ENCODE data around the gene FCER1G. TPM values are rescaled to one million over a fixed set of nuclear protein-coding genes. Genes with fewer than 3 reads are reported as not detected.

The FCER1G gene
- total RNA-seq, result 1 to 10 TPM in 1 of 2 experiments, under 1 TPM in 1; 0.99 to 2.0 TPM

GRCh38 chr1:161215076-161215475 lies at the start of gene FCER1G:
FCER1G (plus strand) TSS chr1:161215295; CDS start chr1:161215322, 27 bp downstream.
- peaks cover 34% of the 10 kb centered on the region for H3K36me3 Mint-ChIP-seq

GRCh38 chr1:161165742-161166668 lies 49.1 kb upstream of the FCER1G start, which contains the start of gene PPOX:
PPOX (plus strand) TSS chr1:161166426; CDS start chr1:161166848, 422 bp downstream.
- ChIA-PET CTCF (interaction anchor here (0.6 to 3.4 kb wide), 26 partner anchors 9 to 571 kb away, joined by 3 to 45 read pairs (median 6); partner anchors contain the start of genes B4GALT3, DEDD, KLHDC9 and NDUFS2), POLR2A (interaction anchor here (0.5 to 3.2 kb wide), 14 partner anchors 10 to 121 kb away, joined by 3 to 41 read pairs (median 8); partner anchors contain the start of genes B4GALT3, DEDD, NDUFS2 and NIT1)
- intact Hi-C loops (cut with micrococcal nuclease), result loop anchor here (1.0 to 5.0 kb wide), 3 partner anchors 19 to 99 kb away; partner anchors contain the start of gene ARHGAP30
- Mint-ChIP-seq H3K4me3 (peak within 1 kb of the TSS; percentile 86), H3K27ac (peak within 1 kb of the TSS; percentile 93), H3K4me1 (ENCODE audit: low read depth) (peaks cover 48% of the 10 kb centered on the region), H3K36me3 (peaks cover 16% of the 10 kb centered on the region), H3K9me3 (no peaks in the 10 kb centered on the region), H3K27me3 (no peaks in the 10 kb centered on the region)
- peak; percentile 97 for DNase-seq

More at GRCh38 chr1:161215076-161215475, at the start of gene FCER1G:
- intact Hi-C loops (cut with micrococcal nuclease), result no loop called here
- Mint-ChIP-seq H3K4me1 (ENCODE audit: low read depth) (peaks cover 28% of the 10 kb centered on the region), H3K4me3 (no peak within 1 kb of the TSS), H3K27ac (no peak within 1 kb of the TSS), H3K9me3 (no peaks in the 10 kb centered on the region), H3K27me3 (no peaks in the 10 kb centered on the region)
- DNase-seq, result no peak
- POLR2A ChIA-PET, result interaction anchor here (2.6 kb wide), 1 partner anchor 13 kb away, joined by 11 read pairs; the partner anchor contains the start of gene NDUFS2
- CTCF ChIA-PET, result interaction anchor here (1.2 to 1.3 kb wide), 2 partner anchors 10 to 76 kb away, joined by 3 to 4 read pairs; partner anchors contain the start of gene TOMM40L

- peak overlapping the region; percentile 93 for H3K27ac Mint-ChIP-seq
- POLR2A ChIA-PET, result interaction anchor here (0.5 to 3.2 kb wide), 12 partner anchors 9 to 122 kb away, joined by 3 to 41 read pairs (median 11); partner anchors contain the start of genes B4GALT3, DEDD, NDUFS2 and NIT1
Measured at GRCh38 chr1:161166669-161167548, 48.2 kb upstream of the FCER1G start.

GRCh38 chr1:161168906-161169305 lies 46.2 kb upstream of the FCER1G start:
- Mint-ChIP-seq H3K9me3 (no peaks in the 10 kb centered on the region), H3K36me3 (peaks cover 20% of the 10 kb centered on the region), H3K4me3 (no peak overlapping the region), H3K4me1 (ENCODE audit: low read depth) (peaks cover 30% of the 10 kb centered on the region), H3K27me3 (no peaks in the 10 kb centered on the region), H3K27ac (no peak overlapping the region)
- DNase-seq, result no peak
- intact Hi-C loops (cut with micrococcal nuclease), result loop anchor here (5.0 kb wide), 1 partner anchor 102 kb away; the partner anchor contains the start of gene ARHGAP30
- ChIA-PET CTCF (interaction anchor here (1.2 kb wide), 1 partner anchor 57 kb away, joined by 3 read pairs; the partner anchor contains the start of gene TOMM40L), POLR2A (no interaction called here)

More at GRCh38 chr1:161166669-161167548, 48.2 kb upstream of the FCER1G start:
- Mint-ChIP-seq H3K9me3 (no peaks in the 10 kb centered on the region), H3K36me3 (peaks cover 17% of the 10 kb centered on the region), H3K27me3 (no peaks in the 10 kb centered on the region), H3K4me3 (peak overlapping the region; percentile 86), H3K4me1 (ENCODE audit: low read depth) (peaks cover 39% of the 10 kb centered on the region)
- CTCF ChIA-PET, result interaction anchor here (1.0 to 3.4 kb wide), 15 partner anchors 8 to 216 kb away, joined by 3 to 45 read pairs (median 12); partner anchors contain the start of genes B4GALT3, DEDD, KLHDC9 and NDUFS2
- intact Hi-C loops (cut with micrococcal nuclease), result loop anchor here (1.0 to 5.0 kb wide), 3 partner anchors 18 to 100 kb away; partner anchors contain the start of gene ARHGAP30
- DNase-seq, result no peak

- Mint-ChIP-seq H3K4me3 (no peak overlapping the region), H3K36me3 (peaks cover 25% of the 10 kb centered on the region), H3K27me3 (no peaks in the 10 kb centered on the region), H3K9me3 (no peaks in the 10 kb centered on the region), H3K27ac (peak overlapping the region; percentile 13), H3K4me1 (ENCODE audit: low read depth) (peaks cover 36% of the 10 kb centered on the region)
- DNase-seq, result no peak
- ChIA-PET POLR2A (interaction anchor here (0.5 to 1.7 kb wide), 2 partner anchors 9 to 54 kb away, joined by 3 to 4 read pairs; no protein-coding TSS in a partner anchor), CTCF (no interaction called here)
- intact Hi-C loops (cut with micrococcal nuclease), result no loop called here
Measured at GRCh38 chr1:161171191-161171590, 43.9 kb upstream of the FCER1G start.

GRCh38 chr1:161171696-161172095 lies 43.4 kb upstream of the FCER1G start:
- H3K4me3 Mint-ChIP-seq, result no peak overlapping the region
- CTCF ChIA-PET, result no interaction called here
- intact Hi-C loops (cut with micrococcal nuclease), result no loop called here
- no peaks in the 10 kb centered on the region for H3K9me3 Mint-ChIP-seq
- no peak overlapping the region for H3K27ac Mint-ChIP-seq
- H3K27me3 Mint-ChIP-seq, result no peaks in the 10 kb centered on the region
- peaks cover 25% of the 10 kb centered on the region for H3K36me3 Mint-ChIP-seq
- POLR2A ChIA-PET, result interaction anchor here (0.5 to 1.7 kb wide), 2 partner anchors 10 to 54 kb away, joined by 3 to 4 read pairs; no protein-coding TSS in a partner anchor
- no peak for DNase-seq
- H3K4me1 Mint-ChIP-seq (ENCODE audit: low read depth), result peaks cover 40% of the 10 kb centered on the region

- peaks cover 27% of the 10 kb centered on the region for H3K36me3 Mint-ChIP-seq
- intact Hi-C loops (cut with micrococcal nuclease), result no loop called here
- ChIA-PET CTCF (no interaction called here), POLR2A (interaction anchor here (0.7 kb wide), 1 partner anchor 9 kb away, joined by 3 read pairs; no protein-coding TSS in a partner anchor)
- H3K4me3 Mint-ChIP-seq, result no peak overlapping the region
- no peak for DNase-seq
- H3K9me3 Mint-ChIP-seq, result no peaks in the 10 kb centered on the region
- H3K27me3 Mint-ChIP-seq, result no peaks in the 10 kb centered on the region
- H3K27ac Mint-ChIP-seq, result no peak overlapping the region
- peaks cover 35% of the 10 kb centered on the region for H3K4me1 Mint-ChIP-seq (ENCODE audit: low read depth)
Measured at GRCh38 chr1:161172349-161172748, 42.7 kb upstream of the FCER1G start.

- Mint-ChIP-seq H3K4me1 (ENCODE audit: low read depth) (peaks cover 38% of the 10 kb centered on the region), H3K4me3 (no peak overlapping the region), H3K27ac (no peak overlapping the region), H3K9me3 (no peaks in the 10 kb centered on the region), H3K36me3 (peaks cover 27% of the 10 kb centered on the region), H3K27me3 (no peaks in the 10 kb centered on the region)
- CTCF ChIA-PET, result interaction anchor here (0.7 kb wide), 1 partner anchor 209 kb away, joined by 3 read pairs; no protein-coding TSS in a partner anchor
- DNase-seq, result no peak
- intact Hi-C loops (cut with micrococcal nuclease), result no loop called here
- POLR2A ChIA-PET, result interaction anchor here (0.7 kb wide), 1 partner anchor 9 kb away, joined by 3 read pairs; no protein-coding TSS in a partner anchor
Measured at GRCh38 chr1:161172776-161173376, 42.2 kb upstream of the FCER1G start.

- ChIA-PET POLR2A (no interaction called here), CTCF (interaction anchor here (0.5 to 0.7 kb wide), 2 partner anchors 184 to 208 kb away, joined by 3 read pairs; no protein-coding TSS in a partner anchor)
- Mint-ChIP-seq H3K4me3 (no peak overlapping the region), H3K27ac (peak overlapping the region; percentile 35), H3K4me1 (ENCODE audit: low read depth) (peaks cover 37% of the 10 kb centered on the region), H3K9me3 (no peaks in the 10 kb centered on the region), H3K36me3 (peaks cover 27% of the 10 kb centered on the region), H3K27me3 (no peaks in the 10 kb centered on the region)
- no peak for DNase-seq
- intact Hi-C loops (cut with micrococcal nuclease), result no loop called here
Measured at GRCh38 chr1:161173711-161174110, 41.4 kb upstream of the FCER1G start.

- H3K9me3 Mint-ChIP-seq, result no peaks in the 10 kb centered on the region
- intact Hi-C loops (cut with micrococcal nuclease), result no loop called here
- peak overlapping the region; percentile 39 for H3K27ac Mint-ChIP-seq
- H3K4me1 Mint-ChIP-seq (ENCODE audit: low read depth), result peaks cover 37% of the 10 kb centered on the region
- H3K27me3 Mint-ChIP-seq, result no peaks in the 10 kb centered on the region
- POLR2A ChIA-PET, result interaction anchor here (3.7 kb wide), 1 partner anchor 8 kb away, joined by 41 read pairs; the partner anchor contains the start of gene PPOX
- no peak overlapping the region for H3K4me3 Mint-ChIP-seq
- H3K36me3 Mint-ChIP-seq, result peaks cover 27% of the 10 kb centered on the region
- DNase-seq, result no peak
- CTCF ChIA-PET, result interaction anchor here (1.1 to 2.9 kb wide), 2 partner anchors 9 to 18 kb away, joined by 6 to 7 read pairs; partner anchors contain the start of gene PPOX
Measured at GRCh38 chr1:161174911-161175310, 40.2 kb upstream of the FCER1G start.

Measured in activated CD4-positive, alpha-beta memory T cell treated with anti-CD3 and anti-CD28 coated beads for 36 hours (primary cell).